Sigmoid colon (tissue), 7 donors: ENCODE results near the gene EFEMP1. TPM values are rescaled to one million over a fixed set of nuclear protein-coding genes. Genes with fewer than 3 reads are reported as not detected.

Source experiments
- DNase-seq: peaks from one replicate; pipeline ENCODE4 v3.0.0-alpha.2; 2019
- H3K27ac ChIP-seq, 4 donors: fragments of 200-600 bp; sonication (generic); one replicate each; pipeline ENCODE4 v1.5.1; 2016 to 2019; ENCODE audit warnings: mild to moderate bottlenecking in 1 of 4
- H3K27me3 ChIP-seq, 3 donors: fragments of 200-600 bp; sonication (generic); one replicate each; pipeline ENCODE4 v1.5.1; 2019; ENCODE audit warnings: mild to moderate bottlenecking in 1 of 3
- H3K36me3 ChIP-seq, 4 donors: fragments of 200-600 bp; sonication (generic); one replicate each; pipeline ENCODE4 v1.5.1; 2016 to 2019
- H3K4me1 ChIP-seq, 4 donors: fragments of 200-600 bp; sonication (generic); one replicate each; pipeline ENCODE4 v1.5.1; 2017 to 2019
- H3K4me3 ChIP-seq, 4 donors: fragments of 200-600 bp; sonication (generic); one replicate each; pipeline ENCODE4 v1.5.1; 2017 to 2019; ENCODE audit warnings: mild to moderate bottlenecking in 2 of 4, moderate library complexity in 1 of 4
- H3K9me3 ChIP-seq, 4 donors: fragments of 200-600 bp in 3 of 4; sonication (generic) in 3 of 4; one replicate each; pipeline versions ENCODE4 v1.5.1 to v1.6.1; 2013 to 2019
- CTCF ChIP-seq, 4 experiments: fragments of 450-650 bp in 3 of 4; fragments of 200-600 bp in 1 of 4; IDR thresholded peaks; one replicate each; pipeline ENCODE4 v1.5.1; 2016 to 2019; ENCODE audit warnings: antibody characterized with exemption in 4 of 4, mild to moderate bottlenecking in 3 of 4, moderate library complexity in 2 of 4
- EP300 ChIP-seq, 4 donors: sonication (generic); formaldehyde crosslinking; IDR thresholded peaks; one replicate each; pipeline ENCODE4 v1.6.1; 2017; ENCODE audit warnings: antibody characterized with exemption in 4 of 4
- POLR2A ChIP-seq, 2 donors: fragments of 450-650 bp; IDR thresholded peaks; one replicate each; pipeline ENCODE4 v1.6.1; 2016; ENCODE audit warnings: antibody characterized with exemption in 2 of 2, mild to moderate bottlenecking in 2 of 2, moderate library complexity in 2 of 2
- POLR2AphosphoS5 ChIP-seq, 4 donors: sonication (generic); formaldehyde crosslinking; IDR thresholded peaks; one replicate each; pipeline ENCODE4 v1.6.1; 2017; ENCODE audit warnings: antibody characterized with exemption in 4 of 4
- WGBS, 2 donors: extraction: QIAGEN DNeasy Blood & Tissue Kit; methylation state at CpG; one replicate each; pipeline ENCODE4 v1.1.7; 2013; 5-methylcytosine and 5-hydroxymethylcytosine counted together
- intact Hi-C: fragments of 100-400 bp; cut with DNase I; formaldehyde crosslinking; loops from one replicate; pipeline ENCODE4 v1.15.1; 2023
- polyA plus RNA-seq, 3 donors: library from polyadenylated mRNA; stranded (reverse); fragments of 200-250 nt; gene quantifications; one replicate each; pipeline ENCODE4 v1.2.3, GENCODE V29; 2013
- total RNA-seq, 4 donors: library from RNA; depleted of rRNA; stranded (reverse); fragments of >200 nt; gene quantifications; one replicate each; pipeline ENCODE4 v1.1.0, GENCODE V29; 2016
- donor health status: healthy with polysubstance abuse.
- donor health status: Bipolar disorder and iron deficiency.
- donor health status: healthy.

EFEMP1 gene
- total and polyA plus RNA-seq, 7 donors: 5.3 to 111 (median 37.7) TPM

GRCh38 chr2:55965966-55966365 is 42.4 kb upstream of the EFEMP1 start:
- no peaks in the 10 kb centered on the region for H3K27me3 ChIP-seq
- 53% methylated on average over 3 of the region's 3 CpGs for WGBS, 2 donors
- peaks cover 0 to 13% (median 0%) of the 10 kb centered on the region in 4 donors for H3K4me1 ChIP-seq
- peak overlapping the region; percentile 4 to 27 (median 16) for H3K27ac ChIP-seq
- H3K36me3 ChIP-seq: no peaks in the 10 kb centered on the region
- intact Hi-C loops: loop anchor here (10.0 kb wide), 1 partner anchor 241 kb away; no protein-coding TSS in a partner anchor
- H3K4me3 ChIP-seq: no peak overlapping the region
- no peaks in the 10 kb centered on the region for H3K9me3 ChIP-seq
- TF ChIP-seq POLR2A (IDR thresholded peaks at IDR 0.05) (no peak), CTCF (IDR thresholded peaks at IDR 0.05) (no peak), EP300 (IDR thresholded peaks at IDR 0.05) (no peak), POLR2AphosphoS5 (IDR thresholded peaks at IDR 0.05) (no peak)
- DNase-seq: no peak

GRCh38 chr2:55965276-55965675 is 41.7 kb upstream of the EFEMP1 start:
- DNase-seq: no peak
- WGBS, 2 donors: 19 to 65% methylated on average over 2 of the region's 2 CpGs
- TF ChIP-seq POLR2A (IDR thresholded peaks at IDR 0.05) (no peak), EP300 (IDR thresholded peaks at IDR 0.05) (no peak), POLR2AphosphoS5 (IDR thresholded peaks at IDR 0.05) (no peak), CTCF (IDR thresholded peaks at IDR 0.05) (no peak)
- Histone ChIP-seq H3K36me3 (no peaks in the 10 kb centered on the region), H3K27ac (peak overlapping the region; percentile 4 to 27 (median 16)), H3K4me1 (peaks cover 0 to 13% (median 0%) of the 10 kb centered on the region in 4 donors), H3K27me3 (no peaks in the 10 kb centered on the region), H3K9me3 (no peaks in the 10 kb centered on the region), H3K4me3 (no peak overlapping the region)
- intact Hi-C loops: loop anchor here (10.0 kb wide), 1 partner anchor 240 kb away; no protein-coding TSS in a partner anchor

GRCh38 chr2:55962915-55963314 is 39.3 kb upstream of the EFEMP1 start:
- no peak overlapping the region for H3K27ac ChIP-seq
- H3K36me3 ChIP-seq: no peaks in the 10 kb centered on the region
- DNase-seq: no peak
- TF ChIP-seq POLR2A (IDR thresholded peaks at IDR 0.05) (no peak), CTCF (IDR thresholded peaks at IDR 0.05) (no peak), EP300 (IDR thresholded peaks at IDR 0.05) (no peak), POLR2AphosphoS5 (IDR thresholded peaks at IDR 0.05) (no peak)
- no peaks in the 10 kb centered on the region for H3K9me3 ChIP-seq
- H3K4me1 ChIP-seq: peaks cover 0 to 13% (median 0%) of the 10 kb centered on the region in 4 donors
- no peaks in the 10 kb centered on the region for H3K27me3 ChIP-seq
- WGBS, 2 donors: 59 to 72% methylated on average over 3 of the region's 3 CpGs
- intact Hi-C loops: loop anchor here (10.0 kb wide), 1 partner anchor 238 kb away; no protein-coding TSS in a partner anchor
- no peak overlapping the region for H3K4me3 ChIP-seq

GRCh38 chr2:55961318-55961911 is 37.8 kb upstream of the EFEMP1 start:
- WGBS, 2 donors: 13 to 24% methylated on average over 3 of the region's 3 CpGs
- Histone ChIP-seq H3K4me1 (peaks cover 0 to 12% (median 0%) of the 10 kb centered on the region in 4 donors), H3K9me3 (no peaks in the 10 kb centered on the region), H3K36me3 (no peaks in the 10 kb centered on the region), H3K27ac (no peak overlapping the region), H3K4me3 (no peak overlapping the region), H3K27me3 (no peaks in the 10 kb centered on the region)
- TF ChIP-seq POLR2AphosphoS5 (IDR thresholded peaks at IDR 0.05): no peak
- peak in 2 of 4 experiments; percentile 31 to 46 for TF ChIP-seq CTCF (IDR thresholded peaks at IDR 0.05)
- DNase-seq: no peak
- intact Hi-C loops: loop anchor here (10.0 kb wide), 1 partner anchor 237 kb away; no protein-coding TSS in a partner anchor
